Pericardium fibroblast (primary cell): Measurements from ENCODE around the gene DBI. TPM values are rescaled to one million over a fixed set of nuclear protein-coding genes. Genes with fewer than 3 reads are reported as not detected.

Source experiments
- total RNA-seq: library from RNA; depleted of rRNA; stranded (reverse); fragments of >200 nt; gene quantifications from 2 replicates; pipeline ENCODE4 v1.2.3, GENCODE V29; 2015

The DBI gene
- 192 and 222 TPM in 2 replicates for total RNA-seq

GRCh38 chr2:119366649-119367471, at the start of gene DBI, which contains the start of gene C2orf76:
Gene DBI (plus strand): TSS chr2:119366977. CDS start chr2:119367052, 75 bp downstream.
Gene C2orf76 (minus strand): TSS chr2:119366834. CDS start chr2:119339959, 26,875 bp downstream.

Other genes starting within 250 kb of the DBI start
- gene C1QL2, start 208.2 kb upstream of the DBI start, total RNA-seq, result not detected in 2 replicates
- gene STEAP3, start 143.1 kb upstream of the DBI start, total RNA-seq, result 14.0 and 25.4 TPM in 2 replicates
- 9.8 and 18.2 TPM in 2 replicates for gene C2orf76, start 143 bp upstream of the DBI start, total RNA-seq
- 2.0 and 7.6 TPM in 2 replicates for gene TMEM37, start 64.9 kb downstream of the DBI start, total RNA-seq
- gene SCTR, start 157.5 kb downstream of the DBI start, total RNA-seq, result not detected in 2 replicates
- not detected in 2 replicates for gene CFAP221, start 177.5 kb downstream of the DBI start, total RNA-seq